Upper lobe of left lung (tissue), 4 donors: ENCODE data around the gene UXS1.

Experiments used
- CTCF ChIP-seq, 6 experiments: fragments of 450-650 bp in 4 of 6; fragments of 200-600 bp in 2 of 6; sonication (generic) in 2 of 6; IDR thresholded peaks; one replicate each; pipeline ENCODE4 v1.5.1; 2016 to 2019; ENCODE audit warnings: antibody characterized with exemption in 6 of 6
- EP300 ChIP-seq, 4 donors: sonication (generic); formaldehyde crosslinking; IDR thresholded peaks; one replicate each; pipeline ENCODE4 v1.5.1; 2017; ENCODE audit warnings: antibody characterized with exemption in 4 of 4, control low read depth in 2 of 4
- POLR2AphosphoS5 ChIP-seq, 2 donors: sonication (generic); formaldehyde crosslinking; IDR thresholded peaks; one replicate each; pipeline ENCODE4 v1.5.1; 2017; ENCODE audit warnings: antibody characterized with exemption in 2 of 2

GRCh38 chr2:106065268-106065982 lies 128.7 kb downstream of the UXS1 start:
- TF ChIP-seq CTCF (IDR thresholded peaks at IDR 0.05) (no peak), POLR2AphosphoS5 (IDR thresholded peaks at IDR 0.05) (no peak), EP300 (IDR thresholded peaks at IDR 0.05) (no peak)
